ENCODE results near the gene REL. TPM values are rescaled to one million over a fixed set of nuclear protein-coding genes. Genes with fewer than 3 reads are reported as not detected.
"Not testable (repeated sequence)": the region's sequence is repeated elsewhere in the genome, so short reads cannot be mapped to it uniquely, and the experiment has no call there.

REL gene
- total RNA-seq, 1 donor from 2014 or later, result 6.8 TPM

- H3K36me3 ChIP-seq (ENCODE audit: control insufficient read depth in 3 of 3, insufficient read depth in 3 of 3, low read length in 3 of 3), result peaks cover 3 to 35% (median 27%) of the 10 kb centered on the region in 3 donors
- not testable (repeated sequence) for H3K9ac ChIP-seq (ENCODE audit: low read depth in 1 of 3, low read length in 3 of 3)
Observed at GRCh38 chr2:60901296-60901695, 19.9 kb downstream of the REL start.

DNA sequence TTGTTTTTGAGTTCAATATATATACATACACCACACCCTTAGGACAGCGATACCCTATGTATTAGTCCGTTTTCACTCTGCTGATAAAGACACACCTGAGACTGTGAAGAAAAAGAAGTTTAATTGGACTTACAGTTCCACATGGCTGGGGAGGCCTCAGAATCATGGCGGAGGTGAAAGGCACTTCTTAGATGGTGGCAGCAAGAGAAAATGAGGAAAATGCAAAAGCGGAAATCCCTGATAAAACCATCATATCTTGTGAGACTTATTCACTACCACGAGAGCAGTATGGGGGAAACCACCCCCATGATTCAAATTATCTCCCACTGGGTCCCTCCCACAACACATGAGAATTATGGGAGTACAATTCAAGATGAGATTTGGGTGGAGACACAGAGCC is 24.5 kb downstream of the REL start:
- not testable (repeated sequence) for H3K9ac ChIP-seq (ENCODE audit: low read depth in 1 of 3, low read length in 3 of 3); H3K27ac ChIP-seq (ENCODE audit: low read depth, low read length); H3K4me1 ChIP-seq (ENCODE audit: control insufficient read depth in 3 of 3, insufficient read depth in 3 of 3, low read length in 3 of 3); H3K9me3 ChIP-seq (ENCODE audit: control insufficient read depth in 3 of 3, low read length in 3 of 3); H3K4me3 ChIP-seq (ENCODE audit: low read length in 3 of 3); H3K27me3 ChIP-seq (ENCODE audit: control insufficient read depth in 3 of 3, insufficient read depth in 3 of 3, low read length in 3 of 3)
- peaks cover 0 to 15% (median 14%) of the 10 kb centered on the region in 3 donors for H3K36me3 ChIP-seq (ENCODE audit: control insufficient read depth in 3 of 3, insufficient read depth in 3 of 3, low read length in 3 of 3)

More at GRCh38 chr2:60901296-60901695, 19.9 kb downstream of the REL start:
- not testable (repeated sequence) for H3K27ac ChIP-seq (ENCODE audit: low read depth, low read length); H3K4me3 ChIP-seq (ENCODE audit: low read length in 3 of 3); H3K27me3 ChIP-seq (ENCODE audit: control insufficient read depth in 3 of 3, insufficient read depth in 3 of 3, low read length in 3 of 3); H3K9me3 ChIP-seq (ENCODE audit: control insufficient read depth in 3 of 3, low read length in 3 of 3); H3K4me1 ChIP-seq (ENCODE audit: control insufficient read depth in 3 of 3, insufficient read depth in 3 of 3, low read length in 3 of 3)

- H3K36me3 ChIP-seq (ENCODE audit: control insufficient read depth in 3 of 3, insufficient read depth in 3 of 3, low read length in 3 of 3), result peaks cover 0 to 14% (median 13%) of the 10 kb centered on the region in 3 donors
- H3K9me3 ChIP-seq (ENCODE audit: control insufficient read depth in 3 of 3, low read length in 3 of 3), result no peaks in the 10 kb centered on the region
- no peaks in the 10 kb centered on the region for H3K27me3 ChIP-seq (ENCODE audit: control insufficient read depth in 3 of 3, insufficient read depth in 3 of 3, low read length in 3 of 3)
- no peak overlapping the region for H3K9ac ChIP-seq (ENCODE audit: low read depth in 1 of 3, low read length in 3 of 3)
- no peak overlapping the region for H3K27ac ChIP-seq (ENCODE audit: low read depth, low read length)
- H3K4me3 ChIP-seq (ENCODE audit: low read length in 3 of 3), result no peak overlapping the region
- H3K4me1 ChIP-seq (ENCODE audit: control insufficient read depth in 3 of 3, insufficient read depth in 3 of 3, low read length in 3 of 3), result no peaks in the 10 kb centered on the region
Observed at GRCh38 chr2:60906395-60906794, 25.0 kb downstream of the REL start.

- no peaks in the 10 kb centered on the region for H3K27me3 ChIP-seq (ENCODE audit: control insufficient read depth in 3 of 3, insufficient read depth in 3 of 3, low read length in 3 of 3)
- H3K9me3 ChIP-seq (ENCODE audit: control insufficient read depth in 3 of 3, low read length in 3 of 3), result no peaks in the 10 kb centered on the region
- no peak overlapping the region for H3K4me3 ChIP-seq (ENCODE audit: low read length in 3 of 3)
- H3K36me3 ChIP-seq (ENCODE audit: control insufficient read depth in 3 of 3, insufficient read depth in 3 of 3, low read length in 3 of 3), result peaks cover 0 to 11% (median 9%) of the 10 kb centered on the region in 3 donors
- H3K9ac ChIP-seq (ENCODE audit: low read depth in 1 of 3, low read length in 3 of 3), result no peak overlapping the region
- H3K27ac ChIP-seq (ENCODE audit: low read depth, low read length), result no peak overlapping the region
- no peaks in the 10 kb centered on the region for H3K4me1 ChIP-seq (ENCODE audit: control insufficient read depth in 3 of 3, insufficient read depth in 3 of 3, low read length in 3 of 3)
Observed at GRCh38 chr2:60907329-60907728, 26.0 kb downstream of the REL start.

DNA sequence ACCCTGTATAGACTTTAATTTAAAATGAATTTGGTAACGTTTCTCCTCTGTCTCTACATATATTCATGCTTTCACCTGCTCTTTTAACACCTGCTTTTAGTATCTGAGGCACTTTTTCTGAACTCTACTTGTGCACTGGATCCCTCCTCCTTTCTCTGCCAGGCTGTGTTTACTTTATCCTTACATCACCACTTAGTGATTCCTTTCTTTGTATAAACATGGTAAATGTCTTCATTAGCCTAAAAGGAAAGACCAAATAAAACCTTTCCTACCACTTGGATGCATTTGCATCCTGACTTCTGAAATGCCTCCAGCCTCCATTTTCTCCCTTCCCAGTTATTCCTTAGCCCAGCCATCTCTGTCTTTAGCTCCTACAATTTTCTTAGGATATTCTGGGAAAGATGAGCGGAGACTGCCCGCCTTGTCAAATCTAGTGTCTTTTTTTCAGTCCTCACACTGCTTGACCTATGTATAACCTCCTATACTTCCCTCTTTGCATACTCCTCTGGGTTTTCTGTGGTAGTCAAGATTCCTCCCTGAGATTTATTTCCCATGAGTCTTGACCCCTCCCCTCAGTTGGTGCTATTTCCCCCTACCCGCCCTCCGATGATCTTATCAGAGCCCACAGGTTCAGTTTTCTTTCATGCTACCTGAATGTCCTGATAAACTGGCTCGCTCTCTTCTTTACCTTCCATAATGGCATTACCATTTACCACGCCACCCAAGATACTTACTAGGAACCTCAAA is 44.8 kb downstream of the REL start:
- no peak overlapping the region for H3K27ac ChIP-seq (ENCODE audit: low read depth, low read length)
- H3K36me3 ChIP-seq (ENCODE audit: control insufficient read depth in 3 of 3, insufficient read depth in 3 of 3, low read length in 3 of 3), result peaks cover 11 to 27% (median 24%) of the 10 kb centered on the region in 3 donors
- no peaks in the 10 kb centered on the region for H3K27me3 ChIP-seq (ENCODE audit: control insufficient read depth in 3 of 3, insufficient read depth in 3 of 3, low read length in 3 of 3)

GRCh38 chr2:60926741-60927552 is 45.6 kb downstream of the REL start:
- Histone ChIP-seq H3K36me3 (ENCODE audit: control insufficient read depth in 3 of 3, insufficient read depth in 3 of 3, low read length in 3 of 3) (peaks cover 10 to 24% (median 23%) of the 10 kb centered on the region in 3 donors), H3K4me3 (ENCODE audit: low read length in 3 of 3) (no peak overlapping the region), H3K9me3 (ENCODE audit: control insufficient read depth in 3 of 3, low read length in 3 of 3) (no peaks in the 10 kb centered on the region), H3K4me1 (ENCODE audit: control insufficient read depth in 3 of 3, insufficient read depth in 3 of 3, low read length in 3 of 3) (no peaks in the 10 kb centered on the region), H3K27me3 (ENCODE audit: control insufficient read depth in 3 of 3, insufficient read depth in 3 of 3, low read length in 3 of 3) (no peaks in the 10 kb centered on the region), H3K9ac (ENCODE audit: low read depth in 1 of 3, low read length in 3 of 3) (no peak overlapping the region), H3K27ac (ENCODE audit: low read depth, low read length) (no peak overlapping the region)

More for the DNA sequence above, 44.8 kb downstream of the REL start:
- no peak overlapping the region for H3K9ac ChIP-seq (ENCODE audit: low read depth in 1 of 3, low read length in 3 of 3)
- no peaks in the 10 kb centered on the region for H3K9me3 ChIP-seq (ENCODE audit: control insufficient read depth in 3 of 3, low read length in 3 of 3)
- H3K4me3 ChIP-seq (ENCODE audit: low read length in 3 of 3), result no peak overlapping the region
- no peaks in the 10 kb centered on the region for H3K4me1 ChIP-seq (ENCODE audit: control insufficient read depth in 3 of 3, insufficient read depth in 3 of 3, low read length in 3 of 3)

- H3K4me1 ChIP-seq (ENCODE audit: control insufficient read depth in 3 of 3, insufficient read depth in 3 of 3, low read length in 3 of 3); H3K9ac ChIP-seq (ENCODE audit: low read depth in 1 of 3, low read length in 3 of 3); H3K27ac ChIP-seq (ENCODE audit: low read depth, low read length); H3K36me3 ChIP-seq (ENCODE audit: control insufficient read depth in 3 of 3, insufficient read depth in 3 of 3, low read length in 3 of 3); H3K4me3 ChIP-seq (ENCODE audit: low read length in 3 of 3); H3K9me3 ChIP-seq (ENCODE audit: control insufficient read depth in 3 of 3, low read length in 3 of 3); H3K27me3 ChIP-seq (ENCODE audit: control insufficient read depth in 3 of 3, insufficient read depth in 3 of 3, low read length in 3 of 3): not testable (repeated sequence)
Observed at GRCh38 chr2:60932061-60932460, 50.7 kb downstream of the REL start.

GRCh38 chr2:60932954-60933353 is 51.6 kb downstream of the REL start:
- H3K4me1 ChIP-seq (ENCODE audit: control insufficient read depth in 3 of 3, insufficient read depth in 3 of 3, low read length in 3 of 3), result peaks cover 0 to 8% (median 3%) of the 10 kb centered on the region in 3 donors
- H3K36me3 ChIP-seq (ENCODE audit: control insufficient read depth in 3 of 3, insufficient read depth in 3 of 3, low read length in 3 of 3), result peaks cover 0 to 6% (median 0%) of the 10 kb centered on the region in 3 donors
- H3K4me3 ChIP-seq (ENCODE audit: low read length in 3 of 3), result no peak overlapping the region
- H3K27me3 ChIP-seq (ENCODE audit: control insufficient read depth in 3 of 3, insufficient read depth in 3 of 3, low read length in 3 of 3), result no peaks in the 10 kb centered on the region
- no peak overlapping the region for H3K9ac ChIP-seq (ENCODE audit: low read depth in 1 of 3, low read length in 3 of 3)
- no peak overlapping the region for H3K27ac ChIP-seq (ENCODE audit: low read depth, low read length)
- no peaks in the 10 kb centered on the region for H3K9me3 ChIP-seq (ENCODE audit: control insufficient read depth in 3 of 3, low read length in 3 of 3)

- no peaks in the 10 kb centered on the region for H3K9me3 ChIP-seq (ENCODE audit: control insufficient read depth in 3 of 3, low read length in 3 of 3)
- H3K4me3 ChIP-seq (ENCODE audit: low read length in 3 of 3), result no peak overlapping the region
- no peak overlapping the region for H3K9ac ChIP-seq (ENCODE audit: low read depth in 1 of 3, low read length in 3 of 3)
- H3K27me3 ChIP-seq (ENCODE audit: control insufficient read depth in 3 of 3, insufficient read depth in 3 of 3, low read length in 3 of 3), result no peaks in the 10 kb centered on the region
- no peak overlapping the region for H3K27ac ChIP-seq (ENCODE audit: low read depth, low read length)
- peaks cover 0 to 8% (median 6%) of the 10 kb centered on the region in 3 donors for H3K36me3 ChIP-seq (ENCODE audit: control insufficient read depth in 3 of 3, insufficient read depth in 3 of 3, low read length in 3 of 3)
- peaks cover 0 to 8% (median 3%) of the 10 kb centered on the region in 3 donors for H3K4me1 ChIP-seq (ENCODE audit: control insufficient read depth in 3 of 3, insufficient read depth in 3 of 3, low read length in 3 of 3)
Observed at GRCh38 chr2:60934165-60934722, 52.9 kb downstream of the REL start.

DNA sequence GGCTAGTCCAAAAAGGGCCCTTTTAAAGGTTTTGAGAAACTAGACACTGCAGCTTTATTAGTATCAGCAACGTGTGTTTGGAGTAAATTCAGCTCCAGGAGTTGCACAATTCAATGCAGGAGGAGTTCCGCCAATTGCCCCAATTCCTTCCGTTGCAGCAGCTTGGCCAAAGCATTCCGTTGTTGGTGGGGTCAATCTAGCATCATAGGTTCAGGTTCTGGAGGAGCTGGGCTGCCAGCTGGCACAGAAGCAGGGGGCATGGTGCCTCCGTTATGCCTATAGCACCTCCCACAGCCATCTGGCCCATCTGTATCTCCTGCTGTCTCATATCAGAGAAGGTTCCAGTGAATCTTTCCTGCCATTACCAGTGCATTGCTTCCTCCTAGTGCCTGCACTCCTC is 55.4 kb downstream of the REL start:
- Histone ChIP-seq H3K9me3 (ENCODE audit: control insufficient read depth in 3 of 3, low read length in 3 of 3) (no peaks in the 10 kb centered on the region), H3K4me1 (ENCODE audit: control insufficient read depth in 3 of 3, insufficient read depth in 3 of 3, low read length in 3 of 3) (peaks cover 0 to 8% (median 3%) of the 10 kb centered on the region in 3 donors), H3K27ac (ENCODE audit: low read depth, low read length) (no peak overlapping the region), H3K27me3 (ENCODE audit: control insufficient read depth in 3 of 3, insufficient read depth in 3 of 3, low read length in 3 of 3) (no peaks in the 10 kb centered on the region), H3K36me3 (ENCODE audit: control insufficient read depth in 3 of 3, insufficient read depth in 3 of 3, low read length in 3 of 3) (peaks cover 0 to 10% (median 6%) of the 10 kb centered on the region in 3 donors), H3K4me3 (ENCODE audit: low read length in 3 of 3) (no peak overlapping the region), H3K9ac (ENCODE audit: low read depth in 1 of 3, low read length in 3 of 3) (no peak overlapping the region)
